Lower lobe of right lung (tissue), 2 donors: ENCODE data around the gene SOX13. TPM values are rescaled to one million over a fixed set of nuclear protein-coding genes. Genes with fewer than 3 reads are reported as not detected.

Source experiments
- ATAC-seq, 2 donors: fragments of 200-7000 bp; cut with Tn5 transposase; one replicate each; pipeline ENCODE4 v1.9.1; 2020 to 2022; ENCODE audit warnings: mild to moderate bottlenecking in 2 of 2, moderate library complexity in 2 of 2
- DNase-seq: peaks from one replicate; pipeline ENCODE4 v3.0.0-alpha.2; 2020
- H3K27ac ChIP-seq: fragments of 200-600 bp; one replicate; pipeline ENCODE4 v1.8.0; 2022
- H3K27me3 ChIP-seq: fragments of 200-600 bp; one replicate; pipeline ENCODE4 v1.8.0; 2022; ENCODE audit warnings: low read depth
- H3K36me3 ChIP-seq: fragments of 200-600 bp; one replicate; pipeline ENCODE4 v1.8.0; 2022; ENCODE audit warnings: mild to moderate bottlenecking
- H3K4me1 ChIP-seq: fragments of 200-600 bp; one replicate; pipeline ENCODE4 v1.8.0; 2022
- H3K4me3 ChIP-seq: fragments of 200-600 bp; one replicate; pipeline ENCODE4 v1.8.0; 2022; ENCODE audit warnings: mild to moderate bottlenecking
- H3K9me3 ChIP-seq: fragments of 200-600 bp; one replicate; pipeline ENCODE4 v1.8.0; 2022
- intact Hi-C: fragments of 100-400 bp; cut with DNase I; formaldehyde crosslinking; loops from one replicate; pipeline ENCODE4 v1.11.0; 2022
- total RNA-seq: library from RNA; stranded (reverse); fragmentation: NEBNext Ultra II Directional; extraction: Animal tissue kit (Norgen Biotek cat#: 25700); gene quantifications from one replicate; pipeline ENCODE4 v1.2.1, GENCODE V29; 2021
- TF ChIP-seq, protein P1 (sequence below): fragments of 200-600 bp; IDR thresholded peaks from one replicate; pipeline ENCODE4 v1.8.0; 2022; ENCODE audit warnings: antibody characterized with exemption, mild to moderate bottlenecking
- donor health status: DM: no; HTN: yes; CAD: no; lungs with severe emphysema.

The SOX13 gene
- total RNA-seq, 1 donor from 2014 or later, result 57.8 TPM

- Histone ChIP-seq H3K27me3 (peaks cover 4% of the 10 kb centered on the region), H3K4me3 (no peak overlapping the region), H3K9me3 (peaks cover 14% of the 10 kb centered on the region), H3K27ac (no peak overlapping the region), H3K36me3 (no peaks in the 10 kb centered on the region), H3K4me1 (no peaks in the 10 kb centered on the region)
- intact Hi-C loops, result no loop called here
- DNase-seq (no peak), ATAC-seq (peak; percentile 46 to 59)
- TF ChIP-seq, protein P1, sequence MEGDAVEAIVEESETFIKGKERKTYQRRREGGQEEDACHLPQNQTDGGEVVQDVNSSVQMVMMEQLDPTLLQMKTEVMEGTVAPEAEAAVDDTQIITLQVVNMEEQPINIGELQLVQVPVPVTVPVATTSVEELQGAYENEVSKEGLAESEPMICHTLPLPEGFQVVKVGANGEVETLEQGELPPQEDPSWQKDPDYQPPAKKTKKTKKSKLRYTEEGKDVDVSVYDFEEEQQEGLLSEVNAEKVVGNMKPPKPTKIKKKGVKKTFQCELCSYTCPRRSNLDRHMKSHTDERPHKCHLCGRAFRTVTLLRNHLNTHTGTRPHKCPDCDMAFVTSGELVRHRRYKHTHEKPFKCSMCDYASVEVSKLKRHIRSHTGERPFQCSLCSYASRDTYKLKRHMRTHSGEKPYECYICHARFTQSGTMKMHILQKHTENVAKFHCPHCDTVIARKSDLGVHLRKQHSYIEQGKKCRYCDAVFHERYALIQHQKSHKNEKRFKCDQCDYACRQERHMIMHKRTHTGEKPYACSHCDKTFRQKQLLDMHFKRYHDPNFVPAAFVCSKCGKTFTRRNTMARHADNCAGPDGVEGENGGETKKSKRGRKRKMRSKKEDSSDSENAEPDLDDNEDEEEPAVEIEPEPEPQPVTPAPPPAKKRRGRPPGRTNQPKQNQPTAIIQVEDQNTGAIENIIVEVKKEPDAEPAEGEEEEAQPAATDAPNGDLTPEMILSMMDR, result no peak
Observed at GRCh38 chr1:204171751-204172178, 98.8 kb downstream of the SOX13 start.

DNA sequence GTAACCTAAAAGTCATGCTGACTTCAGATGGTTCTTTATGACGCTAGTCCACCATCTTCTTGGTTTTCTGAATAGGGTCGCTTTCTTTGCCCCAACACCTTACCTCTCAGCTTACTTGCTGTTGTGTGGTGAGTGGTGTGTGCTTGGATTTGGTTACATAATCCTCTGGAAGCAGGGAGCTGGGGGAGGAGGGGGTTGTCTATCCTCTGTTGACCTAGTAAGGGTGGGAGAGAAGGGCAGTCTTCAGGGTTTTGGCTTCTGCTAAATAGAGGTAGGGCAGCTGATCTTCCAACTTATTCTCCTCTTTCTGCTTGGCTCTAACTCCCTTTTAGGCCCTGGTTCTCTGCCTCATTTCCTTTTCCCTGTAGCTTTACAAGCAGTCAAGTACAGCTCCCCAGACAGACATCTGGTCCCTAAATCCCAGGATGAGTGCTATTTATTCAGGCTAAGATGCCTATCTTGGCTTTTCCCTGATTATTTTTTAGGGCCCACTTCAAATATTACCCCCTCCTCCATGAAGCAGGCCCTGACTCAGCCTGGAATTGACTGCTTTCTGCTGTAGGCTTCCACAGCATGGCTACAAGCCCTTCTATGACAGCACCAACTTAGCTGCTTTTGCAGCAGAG, 99.6 kb downstream of the SOX13 start:
- TF ChIP-seq, protein P1, result no peak
- H3K27me3 ChIP-seq, result peaks cover 4% of the 10 kb centered on the region
- no peak overlapping the region for H3K27ac ChIP-seq
- intact Hi-C loops, result no loop called here
- ATAC-seq (no peak), DNase-seq (no peak)
- no peaks in the 10 kb centered on the region for H3K36me3 ChIP-seq
- H3K4me3 ChIP-seq, result no peak overlapping the region
- peaks cover 14% of the 10 kb centered on the region for H3K9me3 ChIP-seq
- H3K4me1 ChIP-seq, result no peaks in the 10 kb centered on the region

- H3K4me1 ChIP-seq, result no peaks in the 10 kb centered on the region
- no peaks in the 10 kb centered on the region for H3K36me3 ChIP-seq
- H3K27me3 ChIP-seq, result peaks cover 8% of the 10 kb centered on the region
- no peak overlapping the region for H3K4me3 ChIP-seq
- DNase-seq (no peak), ATAC-seq (no peak)
- peaks cover 4% of the 10 kb centered on the region for H3K9me3 ChIP-seq
- no peak overlapping the region for H3K27ac ChIP-seq
- TF ChIP-seq, protein P1, result no peak
- intact Hi-C loops, result no loop called here
Observed at GRCh38 chr1:204174958-204175357, 102.0 kb downstream of the SOX13 start.

GRCh38 chr1:204176049-204176448, 103.1 kb downstream of the SOX13 start:
- DNase-seq (peak; percentile 1), ATAC-seq (no peak)
- peaks cover 8% of the 10 kb centered on the region for H3K27me3 ChIP-seq
- intact Hi-C loops, result no loop called here
- H3K4me1 ChIP-seq, result no peaks in the 10 kb centered on the region
- no peaks in the 10 kb centered on the region for H3K9me3 ChIP-seq
- no peaks in the 10 kb centered on the region for H3K36me3 ChIP-seq
- TF ChIP-seq, protein P1, result no peak
- no peak overlapping the region for H3K4me3 ChIP-seq
- H3K27ac ChIP-seq, result no peak overlapping the region

DNA sequence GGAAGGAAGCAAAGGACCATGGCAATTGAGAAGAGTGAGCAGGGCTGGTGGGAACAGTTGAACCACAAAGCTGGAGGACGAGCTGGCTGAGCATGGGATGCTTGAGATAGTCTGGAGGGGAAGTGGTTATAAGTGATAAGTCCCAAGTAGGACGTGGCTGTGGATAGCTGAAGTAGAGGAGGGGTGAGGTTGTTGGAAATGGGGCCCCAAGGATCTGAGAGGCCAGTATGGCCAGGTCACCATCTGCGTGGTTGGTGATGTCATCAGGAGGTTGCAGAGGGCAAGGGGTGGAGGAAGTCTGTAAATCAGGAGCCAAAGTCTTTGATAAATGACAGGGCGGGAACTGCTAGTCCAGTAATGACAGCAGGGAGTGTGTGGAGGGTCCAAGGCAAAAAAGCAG, 104.2 kb downstream of the SOX13 start:
- intact Hi-C loops, result no loop called here
- TF ChIP-seq, protein P1, result no peak

More for the DNA sequence above, 104.2 kb downstream of the SOX13 start:
- no peak overlapping the region for H3K27ac ChIP-seq
- no peaks in the 10 kb centered on the region for H3K36me3 ChIP-seq
- no peak for DNase-seq
- H3K4me1 ChIP-seq, result no peaks in the 10 kb centered on the region
- ATAC-seq, result no peak
- no peak overlapping the region for H3K4me3 ChIP-seq
- no peaks in the 10 kb centered on the region for H3K9me3 ChIP-seq
- H3K27me3 ChIP-seq, result peaks cover 8% of the 10 kb centered on the region

Other genes with a start within 250 kb of the SOX13 start
- gene SNRPE, start 211.5 kb upstream of the SOX13 start, total RNA-seq, result 51.8 TPM
- gene ETNK2, start 78.9 kb downstream of the SOX13 start, total RNA-seq, result 4.5 TPM
- 0.59 TPM for gene REN, start 93.2 kb downstream of the SOX13 start, total RNA-seq
- not detected for gene KISS1, start 123.4 kb downstream of the SOX13 start, total RNA-seq
- 11.9 TPM for gene GOLT1A, start 140.9 kb downstream of the SOX13 start, total RNA-seq